Lower leg skin (tissue), 4 donors: ENCODE results near the gene CRYBG2. TPM values are rescaled to one million over a fixed set of nuclear protein-coding genes. Genes with fewer than 3 reads are reported as not detected.
A peak's percentile ranks its signal among the peaks of the same experiment; 100 is the strongest.

ENCODE experiments used
- DNase-seq, 2 donors: peaks; one replicate each; pipeline ENCODE4 v3.0.0-alpha.2; 2019; ENCODE audit warnings: low spot score in 2 of 2
- H3K4me3 ChIP-seq: fragments of 200-600 bp; sonication (generic); 2 replicates; pipeline ENCODE4 v1.5.1; 2017; ENCODE audit warnings: mild to moderate bottlenecking, low read depth; ENCODE audit not compliant: poor library complexity, severe bottlenecking
- CTCF ChIP-seq, 3 donors: fragments of 450-650 bp; IDR thresholded peaks; one replicate each; pipeline ENCODE4 v1.5.1; 2016; ENCODE audit warnings: antibody characterized with exemption in 3 of 3, mild to moderate bottlenecking in 3 of 3, moderate library complexity in 2 of 3
- POLR2A ChIP-seq, 2 donors: fragments of 450-650 bp; IDR thresholded peaks; one replicate each; pipeline ENCODE4 v1.6.1; 2016 to 2017; ENCODE audit warnings: antibody characterized with exemption in 2 of 2, mild to moderate bottlenecking in 1 of 2, moderate library complexity in 1 of 2
- WGBS, 2 donors: methylation state at CpG; one replicate each; pipeline ENCODE4 v1.1.5; 2018; 5-methylcytosine and 5-hydroxymethylcytosine counted together
- intact Hi-C: fragments of 100-400 bp; cut with DNase I; formaldehyde crosslinking; loops from one replicate; pipeline ENCODE4 v1.15.0; 2023; ENCODE audit warnings: low total_unique reads
- total RNA-seq, 4 donors: library from RNA; depleted of rRNA; stranded (reverse); fragments of >200 nt; gene quantifications; one replicate each; pipeline ENCODE4 v1.1.0, GENCODE V29; 2016

The CRYBG2 gene
- total RNA-seq, result 100 to 1,000 TPM in 1 of 4 donors, 10 to 100 TPM in 3; 52.3 to 104 (median 56.9) TPM

GRCh38 chr1:26353976-26354820 lies at the start of gene CRYBG2:
Gene CRYBG2 (minus strand): TSS chr1:26354130. CDS start chr1:26346657, 7,473 bp downstream.
- WGBS, 2 donors, result 62 to 73% methylated on average over 8 to 19 of the region's 21 CpGs
- intact Hi-C loops, result no loop called here
- TF ChIP-seq POLR2A (IDR thresholded peaks at IDR 0.05) (no peak), CTCF (IDR thresholded peaks at IDR 0.05) (no peak)
- H3K4me3 ChIP-seq, result no peak within 1 kb of the TSS
- peak in 1 of 2 donors; percentile 63 for DNase-seq

GRCh38 chr1:26403656-26404055 lies 49.7 kb upstream of the CRYBG2 start:
- TF ChIP-seq POLR2A (IDR thresholded peaks at IDR 0.05) (no peak), CTCF (IDR thresholded peaks at IDR 0.05) (no peak)
- DNase-seq, result no peak
- 15 to 23% methylated on average over 4 of the region's 4 CpGs for WGBS, 2 donors
- H3K4me3 ChIP-seq, result no peak overlapping the region
- intact Hi-C loops, result no loop called here

GRCh38 chr1:26401891-26402290 lies 48.0 kb upstream of the CRYBG2 start:
- DNase-seq, result no peak
- TF ChIP-seq POLR2A (IDR thresholded peaks at IDR 0.05) (no peak), CTCF (IDR thresholded peaks at IDR 0.05) (no peak)
- WGBS, 2 donors, result 55 to 66% methylated on average over 3 of the region's 3 CpGs
- intact Hi-C loops, result no loop called here
- no peak overlapping the region for H3K4me3 ChIP-seq

DNA sequence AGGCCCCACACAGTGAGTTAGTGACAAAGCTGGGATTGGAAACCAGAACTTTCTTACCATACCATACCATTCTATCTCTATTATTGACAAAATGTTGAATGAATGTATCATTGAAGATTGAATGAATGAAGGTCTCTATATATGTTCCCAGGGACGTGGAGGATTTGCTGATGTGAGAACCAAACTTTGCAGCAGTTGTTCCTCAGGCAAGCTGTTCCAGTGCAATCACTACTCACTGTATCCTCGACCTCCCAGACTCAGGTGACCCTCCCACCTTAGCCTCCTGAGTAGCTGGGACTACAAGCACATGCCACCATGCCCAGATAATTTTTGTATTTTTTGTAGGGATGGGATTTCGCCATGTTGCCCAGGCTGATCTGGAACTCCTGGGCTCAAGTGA lies 45.1 kb upstream of the CRYBG2 start:
- intact Hi-C loops, result no loop called here
- TF ChIP-seq CTCF (IDR thresholded peaks at IDR 0.05) (no peak), POLR2A (IDR thresholded peaks at IDR 0.05) (no peak)
- 78 to 83% methylated on average over 3 of the region's 3 CpGs for WGBS, 2 donors
- H3K4me3 ChIP-seq, result no peak overlapping the region
- no peak for DNase-seq

DNA sequence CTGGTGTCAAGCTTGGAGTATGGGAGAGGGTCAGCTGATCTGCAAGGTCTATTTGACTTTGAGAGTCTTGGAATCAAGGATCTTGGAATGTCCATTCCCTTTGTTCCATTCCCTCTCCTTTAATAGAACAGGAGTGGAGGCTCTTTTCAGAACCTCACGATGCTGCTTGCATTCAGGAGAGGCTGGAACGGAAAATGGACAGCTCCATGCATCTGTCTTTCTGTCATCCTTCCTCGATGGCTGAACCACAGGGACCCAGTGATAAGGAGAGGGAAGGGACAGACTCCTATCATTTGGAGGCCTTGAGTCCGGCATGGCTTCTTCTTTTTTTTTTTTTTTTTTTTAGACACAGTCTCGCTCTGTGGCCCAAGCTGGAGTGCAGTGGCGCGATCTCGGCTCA lies 41.8 kb upstream of the CRYBG2 start:
- no peak for DNase-seq
- H3K4me3 ChIP-seq, result no peak overlapping the region
- TF ChIP-seq CTCF (IDR thresholded peaks at IDR 0.05) (no peak), POLR2A (IDR thresholded peaks at IDR 0.05) (no peak)
- 80 to 86% methylated on average over 8 of the region's 8 CpGs for WGBS, 2 donors
- intact Hi-C loops, result no loop called here
